Loucy (cell line): ENCODE results near the gene ZNF318.

Experiments
- H2AFZ ChIP-seq: fragments of 200-600 bp; sonication (generic); 2 replicates; pipeline ENCODE4 v1.6.0; 2016; ENCODE audit warnings: antibody characterized with exemption, mild to moderate bottlenecking, low read length, moderate library complexity
- H3F3A ChIP-seq: fragments of 200-600 bp; 2 replicates; pipeline ENCODE4 v1.6.0; 2016; ENCODE audit warnings: antibody characterized with exemption, low read depth, mild to moderate bottlenecking
- H3K27me3 ChIP-seq: fragments of 200-600 bp; sonication (generic); 2 replicates; pipeline ENCODE4 v1.6.1; 2014; ENCODE audit warnings: low read length, mild to moderate bottlenecking; ENCODE audit not compliant: insufficient read depth, poor library complexity, severe bottlenecking
- H3K36me3 ChIP-seq: fragments of 200-600 bp; sonication (generic); 2 replicates; pipeline ENCODE4 v1.6.1; 2016; ENCODE audit warnings: low read length; ENCODE audit not compliant: insufficient read depth
- H3K4me1 ChIP-seq: fragments of 200-600 bp; sonication (generic); 2 replicates; pipeline ENCODE4 v1.5.1; 2014; ENCODE audit warnings: low read length, mild to moderate bottlenecking; ENCODE audit not compliant: insufficient read depth, poor library complexity, severe bottlenecking
- H3K4me2 ChIP-seq: fragments of 200-600 bp; sonication (generic); 2 replicates; pipeline ENCODE4 v1.6.0; 2014; ENCODE audit warnings: antibody characterized with exemption, low read length, low read depth, mild to moderate bottlenecking; ENCODE audit not compliant: poor library complexity, severe bottlenecking
- H3K4me3 ChIP-seq: fragments of 200-600 bp; sonication (generic); 2 replicates; pipeline ENCODE4 v1.5.1; 2014; ENCODE audit warnings: low read length, mild to moderate bottlenecking, mixed read lengths; ENCODE audit not compliant: poor library complexity, severe bottlenecking
- H3K79me2 ChIP-seq: fragments of 200-600 bp; sonication (generic); 2 replicates; pipeline ENCODE4 v1.6.1; 2014; ENCODE audit warnings: low read length; ENCODE audit not compliant: insufficient read depth
- H3K9ac ChIP-seq: fragments of 200-600 bp; sonication (generic); 2 replicates; pipeline ENCODE4 v1.6.0; 2014; ENCODE audit warnings: mild to moderate bottlenecking, low read depth, low read length, moderate library complexity; ENCODE audit not compliant: poor library complexity, severe bottlenecking
- H3K9me2 ChIP-seq: fragments of 200-600 bp; sonication (generic); replicated peaks from 2 replicates; pipeline ENCODE4 v1.6.1; 2016; ENCODE audit warnings: low read depth, low read length, mixed read lengths
- H3K9me3 ChIP-seq: fragments of 200-600 bp; sonication (generic); 2 replicates; pipeline ENCODE4 v1.6.1; 2014; ENCODE audit warnings: mild to moderate bottlenecking, antibody characterized with exemption, low read length, low read depth; ENCODE audit not compliant: insufficient read depth
- H4K20me1 ChIP-seq: fragments of 200-600 bp; sonication (generic); 2 replicates; pipeline ENCODE4 v1.6.0; 2014; ENCODE audit warnings: antibody characterized with exemption, low read length, mild to moderate bottlenecking; ENCODE audit not compliant: insufficient read depth, poor library complexity, severe bottlenecking
- CTCF ChIP-seq: fragments of 200-600 bp; sonication (generic); conservative IDR thresholded peaks from 2 replicates; pipeline ENCODE4 v1.5.1; 2014; ENCODE audit warnings: mild to moderate bottlenecking, antibody characterized with exemption, low read length
- EZH2phosphoT487 ChIP-seq: fragments of 200-600 bp; IDR thresholded peaks from 2 replicates; pipeline ENCODE4 v1.6.1; 2018; ENCODE audit warnings: antibody characterized with exemption, mild to moderate bottlenecking, moderate library complexity, borderline replicate concordance

ZNF318 gene

GRCh38 chr6:43310134-43310533 is 59.3 kb downstream of the ZNF318 start:
- Histone ChIP-seq H3K4me2 (no peak overlapping the region), H3K4me1 (no peaks in the 10 kb centered on the region), H3K36me3 (no peaks in the 10 kb centered on the region), H3F3A (no peaks in the 10 kb centered on the region), H3K4me3 (no peak overlapping the region), H3K9me2 (no peaks in the 10 kb centered on the region), H3K9ac (no peak overlapping the region), H3K79me2 (no peaks in the 10 kb centered on the region), H3K9me3 (no peaks in the 10 kb centered on the region), H3K27me3 (no peaks in the 10 kb centered on the region), H2AFZ (no peak overlapping the region), H4K20me1 (no peaks in the 10 kb centered on the region)
- TF ChIP-seq CTCF: no peak
- no peak for TF ChIP-seq EZH2phosphoT487

- no peak overlapping the region for H3K4me3 ChIP-seq
- H3K4me1 ChIP-seq: no peaks in the 10 kb centered on the region
- H3K4me2 ChIP-seq: no peak overlapping the region
- no peaks in the 10 kb centered on the region for H3K9me2 ChIP-seq
- no peaks in the 10 kb centered on the region for H3K79me2 ChIP-seq
- no peaks in the 10 kb centered on the region for H3K9me3 ChIP-seq
- no peaks in the 10 kb centered on the region for H4K20me1 ChIP-seq
- no peak overlapping the region for H2AFZ ChIP-seq
- no peaks in the 10 kb centered on the region for H3K27me3 ChIP-seq
- TF ChIP-seq CTCF (no peak), EZH2phosphoT487 (no peak)
- no peaks in the 10 kb centered on the region for H3K36me3 ChIP-seq
- H3K9ac ChIP-seq: no peak overlapping the region
- H3F3A ChIP-seq: no peaks in the 10 kb centered on the region
Observed at GRCh38 chr6:43308990-43309477, 60.4 kb downstream of the ZNF318 start.

- H3K9me3 ChIP-seq: no peaks in the 10 kb centered on the region
- TF ChIP-seq EZH2phosphoT487 (no peak), CTCF (no peak)
- no peak within 1 kb of the TSS for H2AFZ ChIP-seq
- H3K9me2 ChIP-seq: no peaks in the 10 kb centered on the region
- H3F3A ChIP-seq: no peaks in the 10 kb centered on the region
- no peak within 1 kb of the TSS for H3K9ac ChIP-seq
- H3K36me3 ChIP-seq: no peaks in the 10 kb centered on the region
- no peak within 1 kb of the TSS for H3K4me2 ChIP-seq
- no peaks in the 10 kb centered on the region for H3K4me1 ChIP-seq
- H3K27me3 ChIP-seq: no peaks in the 10 kb centered on the region
- no peaks in the 10 kb centered on the region for H4K20me1 ChIP-seq
- no peak within 1 kb of the TSS for H3K4me3 ChIP-seq
- no peaks in the 10 kb centered on the region for H3K79me2 ChIP-seq
Observed at GRCh38 chr6:43308101-43308989, 61.1 kb downstream of the ZNF318 start, which contains the start of gene CRIP3. CRIP3 (minus strand) TSS chr6:43308826; CDS start chr6:43308792, 34 bp downstream.
